Keratinocyte (primary cell): ENCODE results near the gene MFSD6.

Experiments used
- EZH2 ChIP-seq: IDR thresholded peaks from one replicate; pipeline ENCODE4 v1.6.1; 2012; ENCODE audit warnings: inconsistent platforms, mild to moderate bottlenecking, low read length, moderate library complexity
- TF ChIP-seq, protein P1 (sequence below), 3 experiments: IDR thresholded peaks in 1 of 3; conservative IDR thresholded peaks in 1 of 3; optimal IDR thresholded peaks in 1 of 3; 2 replicates in 2 of 3; 3 replicates in 1 of 3; pipeline versions ENCODE3 to v1.5.1; 2011; ENCODE audit warnings: low read length in 3 of 3, mild to moderate bottlenecking in 3 of 3, moderate library complexity in 2 of 3, control low read depth in 1 of 3, inconsistent platforms in 1 of 3; ENCODE audit not compliant: insufficient read depth in 2 of 3; ENCODE audit errors: extremely low read depth in 1 of 3

DNA sequence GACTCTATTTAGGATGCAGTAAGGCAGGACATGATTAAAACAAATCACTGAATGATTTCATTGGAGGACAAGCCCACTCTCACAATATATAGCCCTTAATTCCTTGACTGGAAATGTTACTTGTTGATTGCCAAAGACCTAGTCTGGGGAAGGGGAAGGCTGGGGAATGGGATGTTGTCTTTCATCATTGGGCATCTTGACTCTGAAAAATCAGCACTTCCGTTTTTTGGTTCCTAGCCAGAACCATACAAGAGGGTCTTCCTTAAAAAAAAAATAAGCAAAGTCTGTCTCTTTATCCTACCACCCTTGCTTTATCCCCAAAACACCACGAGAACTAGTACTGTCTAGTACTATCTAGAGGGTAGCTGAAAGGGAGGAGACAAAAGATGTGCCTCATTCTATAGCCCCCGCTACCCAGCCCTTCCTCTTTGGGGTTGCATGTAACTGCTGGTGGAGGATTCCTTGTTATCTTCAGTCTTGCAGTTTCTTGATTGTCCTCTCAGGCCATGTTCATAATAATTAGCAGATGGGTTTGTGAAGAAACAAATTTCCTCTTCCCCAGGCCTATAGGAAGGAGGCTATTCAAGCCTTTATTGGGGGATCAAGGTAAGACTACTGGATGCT lies 70.5 kb downstream of the MFSD6 start:
- TF ChIP-seq, protein P1, sequence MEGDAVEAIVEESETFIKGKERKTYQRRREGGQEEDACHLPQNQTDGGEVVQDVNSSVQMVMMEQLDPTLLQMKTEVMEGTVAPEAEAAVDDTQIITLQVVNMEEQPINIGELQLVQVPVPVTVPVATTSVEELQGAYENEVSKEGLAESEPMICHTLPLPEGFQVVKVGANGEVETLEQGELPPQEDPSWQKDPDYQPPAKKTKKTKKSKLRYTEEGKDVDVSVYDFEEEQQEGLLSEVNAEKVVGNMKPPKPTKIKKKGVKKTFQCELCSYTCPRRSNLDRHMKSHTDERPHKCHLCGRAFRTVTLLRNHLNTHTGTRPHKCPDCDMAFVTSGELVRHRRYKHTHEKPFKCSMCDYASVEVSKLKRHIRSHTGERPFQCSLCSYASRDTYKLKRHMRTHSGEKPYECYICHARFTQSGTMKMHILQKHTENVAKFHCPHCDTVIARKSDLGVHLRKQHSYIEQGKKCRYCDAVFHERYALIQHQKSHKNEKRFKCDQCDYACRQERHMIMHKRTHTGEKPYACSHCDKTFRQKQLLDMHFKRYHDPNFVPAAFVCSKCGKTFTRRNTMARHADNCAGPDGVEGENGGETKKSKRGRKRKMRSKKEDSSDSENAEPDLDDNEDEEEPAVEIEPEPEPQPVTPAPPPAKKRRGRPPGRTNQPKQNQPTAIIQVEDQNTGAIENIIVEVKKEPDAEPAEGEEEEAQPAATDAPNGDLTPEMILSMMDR (optimal IDR thresholded peaks at IDR 0.05 in 1 of 3, IDR thresholded peaks at IDR 0.05 in 1 of 3, conservative IDR thresholded peaks at IDR 0.05 in 1 of 3; ENCODE audit: extremely low read depth in 1 of 3, insufficient read depth in 2 of 3, low read length in 3 of 3), result no peak
- TF ChIP-seq EZH2, result no peak
